ENCODE data around the gene GRIN2D. TPM values are rescaled to one million over a fixed set of nuclear protein-coding genes. Genes with fewer than 3 reads are reported as not detected.

GRIN2D gene
- total RNA-seq, result 0.54 TPM
- long read RNA-seq, partial matches to known transcripts, result 2 of 2 reads
- long read RNA-seq, other reads (novel, unspliced or antisense), result 0 of 2 reads

DNA sequence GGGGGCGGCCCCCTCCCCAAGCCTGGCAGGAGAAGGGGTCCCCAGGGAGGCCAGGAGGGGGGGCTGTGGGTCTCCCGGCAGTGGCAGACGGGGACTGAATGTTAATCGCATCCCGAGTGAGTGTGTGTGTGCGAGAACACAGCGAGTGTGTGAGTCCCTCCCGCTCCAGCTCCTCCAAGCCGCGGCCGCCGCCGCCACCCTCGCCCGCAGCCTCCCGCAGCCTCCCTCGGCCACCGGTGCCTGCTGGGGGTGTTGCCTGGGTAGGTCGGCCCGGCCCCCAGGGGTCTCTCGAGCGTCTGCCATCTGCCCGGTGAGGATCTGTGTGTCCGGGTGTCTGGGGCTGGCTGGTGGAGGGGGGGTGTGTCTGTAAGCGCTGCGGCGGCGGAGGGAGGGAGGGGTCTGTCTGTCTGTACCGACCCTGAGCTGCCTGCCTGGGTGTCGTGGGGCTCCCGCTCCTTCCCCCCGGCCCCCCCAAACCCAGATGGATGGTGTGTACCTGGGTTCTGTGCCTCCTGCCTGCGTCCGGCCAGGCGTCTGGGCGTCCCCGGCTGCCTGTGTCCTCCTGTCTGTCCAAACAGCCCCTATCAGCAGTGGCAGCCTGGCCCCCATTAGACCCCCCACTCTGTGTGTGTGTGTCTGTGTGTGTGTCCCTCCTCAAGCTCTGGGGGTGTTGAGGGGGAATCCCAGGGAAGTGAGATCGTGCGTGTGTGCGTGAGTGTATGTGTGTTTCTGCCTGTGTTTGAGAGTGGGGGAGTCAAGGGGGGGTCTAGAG is at the start of gene GRIN2D:
Gene GRIN2D, plus strand, starts transcription at position 110 of the 772 bp plus-strand sequence. CDS start 4,725 bp downstream, outside the sequence.
- DNase-seq (peak; percentile 47), ATAC-seq (ENCODE audit: poor library complexity) (no peak)
- intact Hi-C loops (cut with DNase I), result loop anchor here (5.0 kb wide), 1 partner anchor 76 kb away; no protein-coding TSS in a partner anchor

- no peak for ATAC-seq (ENCODE audit: poor library complexity)
- intact Hi-C loops (cut with DNase I), result no loop called here
- DNase-seq, result no peak
These were observed 48.6 kb upstream of the GRIN2D start for GRCh38 chr19:48344892-48345291.

DNA sequence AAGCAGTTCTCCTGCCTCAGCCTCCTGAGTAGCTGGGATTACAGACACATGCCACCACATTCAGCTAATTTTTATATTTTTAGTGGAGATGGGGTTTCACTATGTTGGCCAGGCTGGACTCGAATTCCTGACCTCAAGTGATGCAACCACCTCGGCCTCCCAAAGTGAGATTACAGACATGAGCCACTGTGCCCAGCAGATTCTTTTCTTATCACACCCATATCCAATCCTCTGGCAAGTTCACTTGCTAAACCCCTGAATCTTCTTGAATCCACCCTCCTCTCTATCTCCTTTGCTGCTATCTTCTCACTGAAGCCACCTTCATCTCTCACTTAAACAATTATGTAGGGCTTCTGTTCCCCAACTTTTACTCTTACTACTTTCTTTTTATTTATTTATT is 47.3 kb upstream of the GRIN2D start:
- DNase-seq (no peak), ATAC-seq (ENCODE audit: poor library complexity) (no peak)
- intact Hi-C loops (cut with DNase I), result no loop called here

- DNase-seq (no peak), ATAC-seq (ENCODE audit: poor library complexity) (peak; percentile 56)
- intact Hi-C loops (cut with DNase I), result no loop called here
These were observed 45.4 kb upstream of the GRIN2D start for GRCh38 chr19:48348045-48348444.

DNA sequence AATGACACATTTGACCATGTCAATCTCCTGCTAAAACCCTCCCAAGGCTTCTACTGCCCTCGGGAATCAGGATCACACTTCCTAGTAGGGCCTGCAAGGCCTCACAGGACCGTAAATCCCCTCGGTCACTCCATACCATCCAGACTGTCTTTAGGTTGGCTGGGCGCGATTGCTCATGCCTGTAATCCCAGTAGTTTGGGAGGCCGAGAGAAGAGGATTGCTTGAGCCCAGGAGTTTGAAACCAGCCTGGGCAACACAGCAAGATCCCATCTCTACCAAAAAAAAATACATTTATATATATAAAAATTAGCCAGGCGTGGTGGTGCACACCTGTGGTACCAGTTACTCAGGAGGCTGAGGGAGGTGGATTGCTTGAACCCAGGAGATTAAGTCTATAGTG is 44.7 kb upstream of the GRIN2D start:
- DNase-seq, result no peak
- no peak for ATAC-seq (ENCODE audit: poor library complexity)
- intact Hi-C loops (cut with DNase I), result no loop called here

DNA sequence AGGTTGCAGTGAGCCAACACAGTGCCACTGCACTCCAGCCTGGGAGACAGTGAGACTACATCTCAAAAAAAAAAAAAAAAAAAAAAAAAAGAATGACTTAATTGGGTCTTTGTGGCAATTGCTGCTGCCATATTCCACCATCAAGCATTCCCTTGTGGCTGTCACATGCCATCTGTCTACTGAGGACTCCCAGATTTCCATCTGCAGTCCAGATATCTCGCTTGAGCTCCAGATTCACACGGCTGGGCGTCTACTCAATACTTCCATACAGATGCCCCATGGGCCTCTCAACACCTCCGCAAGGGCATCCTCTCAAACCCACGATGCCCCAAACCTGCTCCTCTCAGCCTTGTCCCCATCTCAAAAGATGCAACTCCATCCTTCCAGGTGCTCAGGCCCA is 42.6 kb upstream of the GRIN2D start:
- DNase-seq, result no peak
- intact Hi-C loops (cut with DNase I), result no loop called here

GRCh38 chr19:48351341-48351752 is 42.1 kb upstream of the GRIN2D start:
- intact Hi-C loops (cut with DNase I), result no loop called here
- DNase-seq, result peak; percentile 85
- peak; percentile 67 for ATAC-seq (ENCODE audit: poor library complexity)

More for the DNA sequence above, 42.6 kb upstream of the GRIN2D start:
- no peak for ATAC-seq (ENCODE audit: poor library complexity)

DNA sequence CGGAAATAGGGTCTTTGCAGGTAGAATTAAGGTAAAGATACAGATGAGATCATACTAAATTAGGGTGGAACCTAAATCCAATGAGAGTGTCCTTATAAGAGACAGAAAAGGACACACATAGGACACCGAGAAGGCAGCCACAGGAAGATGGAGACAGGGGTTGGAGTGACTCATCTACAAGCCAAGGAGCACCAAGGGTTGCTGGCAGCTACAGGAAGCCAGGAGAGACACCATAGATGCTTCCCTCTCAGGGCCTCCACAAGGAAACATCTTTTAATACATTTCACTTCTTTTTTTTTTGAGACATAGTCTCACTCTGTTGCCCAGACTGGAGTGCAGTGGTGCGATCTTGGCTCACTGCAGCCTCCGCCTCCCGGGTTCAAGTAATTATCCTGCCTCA is 39.8 kb upstream of the GRIN2D start:
- no peak for DNase-seq
- no peak for ATAC-seq (ENCODE audit: poor library complexity)
- intact Hi-C loops (cut with DNase I), result no loop called here

- no peak for ATAC-seq (ENCODE audit: poor library complexity)
- intact Hi-C loops (cut with DNase I), result no loop called here
- DNase-seq, result no peak
These were observed 39.0 kb upstream of the GRIN2D start for GRCh38 chr19:48354332-48354992.

- ATAC-seq (ENCODE audit: poor library complexity) (no peak), DNase-seq (no peak)
- intact Hi-C loops (cut with DNase I), result no loop called here
These were observed 38.0 kb upstream of the GRIN2D start for GRCh38 chr19:48355365-48355954.

DNA sequence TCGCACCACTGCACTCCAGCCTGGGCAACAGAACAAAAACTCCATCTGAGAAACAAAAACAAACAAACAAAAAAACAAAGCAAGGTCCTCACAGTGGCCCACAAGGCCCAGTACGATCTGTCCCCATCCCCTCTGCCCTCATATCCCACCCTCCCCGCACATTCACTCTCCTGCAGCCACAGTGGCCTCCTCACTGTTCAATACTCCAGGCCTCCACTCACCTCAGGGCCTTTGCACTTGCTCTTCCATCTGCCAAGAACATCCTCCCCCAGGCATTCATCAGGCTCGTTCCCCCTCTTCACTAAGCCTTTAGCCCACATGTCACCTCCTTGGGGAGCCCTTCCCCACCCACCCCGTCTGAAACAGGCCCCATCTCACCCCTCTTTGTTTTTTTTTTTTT is 34.3 kb upstream of the GRIN2D start:
- intact Hi-C loops (cut with DNase I), result no loop called here
- DNase-seq (no peak), ATAC-seq (ENCODE audit: poor library complexity) (no peak)

DNA sequence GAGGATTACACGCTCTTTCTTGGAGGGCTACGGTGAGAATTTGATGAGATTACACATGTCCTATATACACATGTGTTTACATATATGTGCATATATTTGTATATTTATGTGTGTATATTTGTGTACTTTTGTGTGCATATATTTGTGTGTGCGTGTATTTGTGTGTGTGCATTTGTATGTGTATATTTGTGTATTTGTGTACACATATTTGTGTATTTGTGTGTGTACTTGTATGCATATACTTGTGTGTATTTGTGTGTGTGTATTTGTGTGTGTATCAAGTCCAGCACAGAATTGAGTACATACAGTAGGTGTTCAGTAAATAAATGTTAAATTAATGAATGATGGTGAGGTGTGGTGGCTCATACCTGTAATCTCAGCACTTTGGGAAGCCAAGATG is 31.6 kb upstream of the GRIN2D start:
- DNase-seq (no peak), ATAC-seq (ENCODE audit: poor library complexity) (no peak)
- intact Hi-C loops (cut with DNase I), result no loop called here

DNA sequence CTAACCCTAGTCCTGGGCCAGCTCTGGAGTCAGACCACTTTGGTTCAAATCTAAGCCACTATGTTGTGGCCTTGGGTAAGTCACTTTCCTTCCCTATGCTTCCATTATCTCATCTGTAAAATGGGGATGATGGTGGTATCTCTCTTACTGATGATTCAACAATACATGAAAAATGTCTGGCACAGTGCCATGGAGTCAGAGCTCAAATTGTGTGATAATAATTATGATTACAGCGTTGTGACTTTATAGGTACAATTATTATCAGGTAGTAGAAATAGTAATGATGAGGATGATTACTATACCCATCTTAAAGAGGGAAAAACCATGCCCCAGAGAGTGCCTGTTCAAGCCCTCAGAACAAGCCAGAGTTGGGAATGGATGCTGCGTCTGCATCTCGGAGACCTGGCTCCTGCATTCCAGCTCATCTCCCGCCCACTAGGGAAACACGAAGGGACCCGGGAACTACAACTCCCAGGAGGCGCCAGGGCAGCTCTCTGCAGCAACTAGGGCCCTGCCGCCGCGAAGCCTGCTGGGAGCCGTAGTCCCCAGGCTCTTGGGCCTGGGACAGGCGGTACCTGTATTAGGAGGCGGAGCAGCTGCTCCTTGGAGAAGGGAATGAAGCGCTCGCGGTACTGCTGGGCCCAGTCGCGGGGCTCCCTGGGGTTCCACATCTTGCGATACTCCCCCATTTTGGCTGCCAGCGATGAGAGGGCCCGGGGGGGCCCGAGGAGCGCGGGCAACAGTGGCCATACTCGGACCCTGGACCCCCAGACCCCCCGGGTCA is 30.6 kb upstream of the GRIN2D start:
- ATAC-seq (ENCODE audit: poor library complexity), result peak; percentile 92
- intact Hi-C loops (cut with DNase I), result no loop called here
- DNase-seq, result peak; percentile 97

- DNase-seq, result no peak
- intact Hi-C loops (cut with DNase I), result no loop called here
- peak; percentile 23 for ATAC-seq (ENCODE audit: poor library complexity)
These were observed 30.0 kb upstream of the GRIN2D start for GRCh38 chr19:48363500-48363809.

- DNase-seq (peak; percentile 99), ATAC-seq (ENCODE audit: poor library complexity) (peak; percentile 94)
- intact Hi-C loops (cut with DNase I), result no loop called here
These were observed 29.5 kb upstream of the GRIN2D start, which contains the start of the genes SYNGR4 and TMEM143 for GRCh38 chr19:48363810-48364597. SYNGR4 (plus strand) TSS chr19:48364367; CDS start chr19:48365843, 1,476 bp downstream. TMEM143 (minus strand) TSS chr19:48363940; CDS start chr19:48363920, 20 bp downstream.

DNA sequence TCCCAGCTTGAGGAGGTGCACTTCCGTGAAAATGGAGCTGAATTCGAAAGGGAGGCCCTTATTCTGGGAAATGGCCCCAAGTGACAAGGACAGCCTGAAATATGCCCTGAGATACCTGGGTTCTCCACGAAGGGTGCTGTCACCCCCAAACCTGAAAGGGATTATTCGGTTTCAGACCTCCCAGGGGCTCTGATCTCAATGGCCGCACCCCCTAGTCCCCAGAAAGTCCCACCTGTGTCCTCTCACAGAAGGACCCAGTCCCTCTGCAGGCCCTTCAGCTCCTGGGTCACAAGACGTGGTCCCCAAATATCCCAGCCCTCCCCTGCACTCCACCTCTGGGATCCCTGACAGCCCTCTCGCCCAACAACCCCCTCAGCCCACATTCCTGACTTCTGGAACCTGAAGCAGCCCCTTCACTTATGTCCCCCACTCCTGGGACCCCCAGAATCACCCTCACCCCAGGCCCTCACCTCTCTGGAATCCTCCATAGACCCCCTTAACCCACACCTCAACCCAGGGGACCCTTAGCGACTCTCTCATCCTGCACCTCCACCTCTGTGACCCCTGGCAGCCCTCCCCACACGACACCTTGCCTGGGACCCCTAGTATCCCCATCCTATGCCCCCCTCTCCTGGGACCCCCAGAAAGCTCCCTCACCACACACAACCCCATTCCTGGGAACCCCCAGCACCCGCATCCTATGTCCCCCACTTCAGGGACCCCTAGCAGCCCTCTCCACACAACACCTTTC is 28.7 kb upstream of the GRIN2D start:
- no peak for ATAC-seq (ENCODE audit: poor library complexity)
- DNase-seq, result no peak
- intact Hi-C loops (cut with DNase I), result no loop called here

DNA sequence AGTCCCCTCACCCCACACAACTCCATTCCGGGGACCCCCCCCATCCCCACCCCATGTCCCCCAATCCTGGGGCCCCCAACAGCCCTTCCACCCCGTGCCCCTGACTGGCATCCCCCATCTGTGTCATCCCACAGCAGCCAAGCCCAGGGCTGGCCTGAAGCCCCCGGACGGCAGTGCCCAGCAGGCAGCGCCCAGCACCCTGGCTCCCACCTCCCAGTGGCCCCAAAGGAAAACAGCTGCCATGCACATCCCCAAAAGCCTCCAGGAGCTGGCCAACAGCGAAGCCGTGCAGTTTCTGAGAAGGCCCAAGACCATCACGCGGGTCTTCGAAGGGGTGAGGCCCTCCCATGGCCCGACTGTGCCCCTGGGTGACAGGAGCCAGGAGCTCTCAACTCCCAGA is 27.9 kb upstream of the GRIN2D start:
- ATAC-seq (ENCODE audit: poor library complexity) (no peak), DNase-seq (no peak)
- intact Hi-C loops (cut with DNase I), result no loop called here

DNA sequence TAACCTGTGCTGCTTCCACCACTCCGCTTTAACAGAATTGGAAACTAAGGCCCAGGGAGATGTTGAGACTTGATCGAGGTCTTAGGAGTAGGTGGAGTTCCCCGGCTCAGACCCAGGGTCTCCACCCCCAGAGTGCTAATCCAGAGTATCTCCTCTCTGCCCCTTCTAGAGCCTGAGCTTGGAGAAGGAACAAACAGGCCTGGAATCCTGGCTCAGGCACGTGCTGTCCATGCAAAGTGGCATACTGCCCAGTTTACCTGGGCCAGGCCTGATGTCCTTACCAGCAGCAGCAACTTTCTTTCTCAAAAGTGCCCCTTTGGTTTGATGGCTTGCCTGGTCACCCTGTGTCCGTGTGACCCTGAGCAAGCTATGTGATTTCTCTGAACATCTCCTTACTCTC is 25.6 kb upstream of the GRIN2D start:
- intact Hi-C loops (cut with DNase I), result no loop called here
- ATAC-seq (ENCODE audit: poor library complexity) (no peak), DNase-seq (no peak)
